Measurements from ENCODE around the gene GPI. TPM values are rescaled to one million over a fixed set of nuclear protein-coding genes. Genes with fewer than 3 reads are reported as not detected.

Gene GPI
- total RNA-seq, 1 donor from 2014 or later = 213 TPM

- Mint-ChIP-seq H3K4me1 (ENCODE audit: low read depth, unreplicated experiment) (peaks cover 4% of the 10 kb centered on the region), H3K27me3 (ENCODE audit: unreplicated experiment) (peaks cover 10% of the 10 kb centered on the region), H3K36me3 (ENCODE audit: unreplicated experiment) (no peaks in the 10 kb centered on the region), H3K4me3 (ENCODE audit: unreplicated experiment) (no peak overlapping the region), H3K9me3 (ENCODE audit: unreplicated experiment) (peaks cover 3% of the 10 kb centered on the region), H3K27ac (ENCODE audit: unreplicated experiment) (no peak overlapping the region)
- no peak for DNase-seq
- TF ChIP-seq CTCF (IDR thresholded peaks at IDR 0.05; ENCODE audit: partially characterized antibody, unreplicated experiment) = no peak
Measured at GRCh38 chr19:34356875-34357274, 8.1 kb upstream of the GPI start.

- Mint-ChIP-seq H3K27me3 (ENCODE audit: unreplicated experiment) (peaks cover 10% of the 10 kb centered on the region), H3K4me1 (ENCODE audit: low read depth, unreplicated experiment) (peaks cover 4% of the 10 kb centered on the region), H3K36me3 (ENCODE audit: unreplicated experiment) (no peaks in the 10 kb centered on the region), H3K4me3 (ENCODE audit: unreplicated experiment) (no peak overlapping the region), H3K9me3 (ENCODE audit: unreplicated experiment) (peaks cover 3% of the 10 kb centered on the region), H3K27ac (ENCODE audit: unreplicated experiment) (no peak overlapping the region)
- DNase-seq = no peak
- no peak for TF ChIP-seq CTCF (IDR thresholded peaks at IDR 0.05; ENCODE audit: partially characterized antibody, unreplicated experiment)
Measured at GRCh38 chr19:34357431-34357830, 7.6 kb upstream of the GPI start.

- Mint-ChIP-seq H3K4me3 (ENCODE audit: unreplicated experiment) (peak overlapping the region; percentile 81), H3K9me3 (ENCODE audit: unreplicated experiment) (peaks cover 4% of the 10 kb centered on the region), H3K27ac (ENCODE audit: unreplicated experiment) (peak overlapping the region; percentile 92), H3K27me3 (ENCODE audit: unreplicated experiment) (peaks cover 12% of the 10 kb centered on the region), H3K36me3 (ENCODE audit: unreplicated experiment) (no peaks in the 10 kb centered on the region), H3K4me1 (ENCODE audit: low read depth, unreplicated experiment) (peaks cover 7% of the 10 kb centered on the region)
- TF ChIP-seq CTCF (IDR thresholded peaks at IDR 0.05; ENCODE audit: partially characterized antibody, unreplicated experiment) = peak; percentile 30
- peak; percentile 96 for DNase-seq
Measured at GRCh38 chr19:34359140-34359953, 5.6 kb upstream of the GPI start.

- Mint-ChIP-seq H3K4me1 (ENCODE audit: low read depth, unreplicated experiment) (peaks cover 10% of the 10 kb centered on the region), H3K4me3 (ENCODE audit: unreplicated experiment) (peak overlapping the region; percentile 81), H3K27me3 (ENCODE audit: unreplicated experiment) (peaks cover 16% of the 10 kb centered on the region), H3K36me3 (ENCODE audit: unreplicated experiment) (no peaks in the 10 kb centered on the region), H3K27ac (ENCODE audit: unreplicated experiment) (peak overlapping the region; percentile 92), H3K9me3 (ENCODE audit: unreplicated experiment) (peaks cover 9% of the 10 kb centered on the region)
- no peak for TF ChIP-seq CTCF (IDR thresholded peaks at IDR 0.05; ENCODE audit: partially characterized antibody, unreplicated experiment)
- no peak for DNase-seq
Measured at GRCh38 chr19:34359954-34360315, 5.1 kb upstream of the GPI start.

- H3K27ac Mint-ChIP-seq (ENCODE audit: unreplicated experiment) = peak overlapping the region; percentile 92
- peaks cover 9% of the 10 kb centered on the region for H3K9me3 Mint-ChIP-seq (ENCODE audit: unreplicated experiment)
- H3K27me3 Mint-ChIP-seq (ENCODE audit: unreplicated experiment) = peaks cover 16% of the 10 kb centered on the region
- no peak for DNase-seq
- H3K4me1 Mint-ChIP-seq (ENCODE audit: low read depth, unreplicated experiment) = peaks cover 10% of the 10 kb centered on the region
- no peaks in the 10 kb centered on the region for H3K36me3 Mint-ChIP-seq (ENCODE audit: unreplicated experiment)
- TF ChIP-seq CTCF (IDR thresholded peaks at IDR 0.05; ENCODE audit: partially characterized antibody, unreplicated experiment) = no peak
- H3K4me3 Mint-ChIP-seq (ENCODE audit: unreplicated experiment) = peak overlapping the region; percentile 81
Measured at GRCh38 chr19:34360354-34360909, 4.6 kb upstream of the GPI start.

All from glutamatergic neuron (in vitro differentiated cells).